Measurements from ENCODE around the gene TUBG2. TPM values are rescaled to one million over a fixed set of nuclear protein-coding genes. Genes with fewer than 3 reads are reported as not detected.
"Not testable (repeated sequence)": the region's sequence is repeated elsewhere in the genome, so short reads cannot be mapped to it uniquely, and the experiment has no call there.

TUBG2 gene
- total RNA-seq, 3 donors from 2014 or later, result 1.8 to 24.9 (median 6.1) TPM

- Histone ChIP-seq H3K4me3 (no peak overlapping the region), H3K9me3 (no peaks in the 10 kb centered on the region), H3K4me1 (ENCODE audit: low read depth) (peaks cover 3% of the 10 kb centered on the region), H3K36me3 (ENCODE audit: low read depth) (no peaks in the 10 kb centered on the region)
- ATAC-seq, result peak; percentile 45
- TF ChIP-seq, protein P1, sequence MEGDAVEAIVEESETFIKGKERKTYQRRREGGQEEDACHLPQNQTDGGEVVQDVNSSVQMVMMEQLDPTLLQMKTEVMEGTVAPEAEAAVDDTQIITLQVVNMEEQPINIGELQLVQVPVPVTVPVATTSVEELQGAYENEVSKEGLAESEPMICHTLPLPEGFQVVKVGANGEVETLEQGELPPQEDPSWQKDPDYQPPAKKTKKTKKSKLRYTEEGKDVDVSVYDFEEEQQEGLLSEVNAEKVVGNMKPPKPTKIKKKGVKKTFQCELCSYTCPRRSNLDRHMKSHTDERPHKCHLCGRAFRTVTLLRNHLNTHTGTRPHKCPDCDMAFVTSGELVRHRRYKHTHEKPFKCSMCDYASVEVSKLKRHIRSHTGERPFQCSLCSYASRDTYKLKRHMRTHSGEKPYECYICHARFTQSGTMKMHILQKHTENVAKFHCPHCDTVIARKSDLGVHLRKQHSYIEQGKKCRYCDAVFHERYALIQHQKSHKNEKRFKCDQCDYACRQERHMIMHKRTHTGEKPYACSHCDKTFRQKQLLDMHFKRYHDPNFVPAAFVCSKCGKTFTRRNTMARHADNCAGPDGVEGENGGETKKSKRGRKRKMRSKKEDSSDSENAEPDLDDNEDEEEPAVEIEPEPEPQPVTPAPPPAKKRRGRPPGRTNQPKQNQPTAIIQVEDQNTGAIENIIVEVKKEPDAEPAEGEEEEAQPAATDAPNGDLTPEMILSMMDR (IDR thresholded peaks at IDR 0.05), result no peak
- peak; percentile 44 to 69 (median 49) for DNase-seq
- intact Hi-C loops (cut with DNase I, micrococcal nuclease), result no loop called here
Observed at GRCh38 chr17:42653179-42654124, 5.6 kb upstream of the TUBG2 start.

DNA sequence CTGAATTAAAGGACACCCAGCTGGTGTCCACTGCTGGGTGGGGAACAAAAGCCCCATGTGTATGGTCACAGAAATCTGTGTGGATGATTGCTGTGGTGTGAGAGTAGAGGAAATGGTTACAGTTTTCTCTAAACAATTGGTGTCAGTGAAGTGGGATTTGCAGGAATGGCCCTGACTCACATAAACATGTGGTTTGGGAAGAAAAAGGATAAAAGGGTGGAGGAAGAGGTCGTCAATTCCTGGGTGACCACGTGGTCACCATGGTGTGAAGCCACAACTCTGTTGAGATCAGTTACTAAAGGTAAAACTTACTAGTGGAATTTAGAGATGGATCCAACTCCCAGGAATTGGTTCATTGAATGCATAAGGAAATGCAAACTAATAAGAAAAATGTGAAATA is 3.6 kb upstream of the TUBG2 start:
- no peak for ATAC-seq
- no peak overlapping the region for H3K4me3 ChIP-seq
- intact Hi-C loops (cut with DNase I, micrococcal nuclease), result no loop called here
- no peak for DNase-seq
- H3K4me1 ChIP-seq (ENCODE audit: low read depth), result peaks cover 4% of the 10 kb centered on the region
- TF ChIP-seq, protein P1 (IDR thresholded peaks at IDR 0.05), result no peak
- no peaks in the 10 kb centered on the region for H3K9me3 ChIP-seq
- H3K36me3 ChIP-seq (ENCODE audit: low read depth), result no peaks in the 10 kb centered on the region

GRCh38 chr17:42657824-42658588 is 1.1 kb upstream of the TUBG2 start:
- no peak for ATAC-seq
- peaks cover 4% of the 10 kb centered on the region for H3K4me1 ChIP-seq (ENCODE audit: low read depth)
- no peak for DNase-seq
- H3K36me3 ChIP-seq (ENCODE audit: low read depth), result no peaks in the 10 kb centered on the region
- TF ChIP-seq, protein P1 (IDR thresholded peaks at IDR 0.05), result no peak
- intact Hi-C loops (cut with DNase I, micrococcal nuclease), result no loop called here
- no peak overlapping the region for H3K4me3 ChIP-seq
- no peaks in the 10 kb centered on the region for H3K9me3 ChIP-seq

DNA sequence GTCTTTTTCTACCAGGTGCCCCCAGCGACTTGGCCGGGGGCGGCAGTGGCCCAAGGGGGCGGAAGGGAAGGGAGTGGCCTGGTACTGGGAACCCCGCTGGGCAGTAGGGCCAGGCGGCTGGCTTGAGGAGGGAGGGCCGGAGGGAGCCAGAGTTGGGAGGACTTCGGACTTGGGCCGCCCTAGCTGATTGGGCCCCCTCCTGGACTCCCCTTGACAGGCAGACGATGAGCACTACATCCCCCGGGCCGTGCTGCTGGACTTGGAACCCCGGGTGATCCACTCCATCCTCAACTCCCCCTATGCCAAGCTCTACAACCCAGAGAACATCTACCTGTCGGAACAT is 819 bp downstream of the TUBG2 start:
- H3K4me3 ChIP-seq; H3K36me3 ChIP-seq (ENCODE audit: low read depth); DNase-seq; H3K4me1 ChIP-seq (ENCODE audit: low read depth); intact Hi-C loops (cut with DNase I, micrococcal nuclease); H3K9me3 ChIP-seq: not testable (repeated sequence)
- peak; percentile 34 for ATAC-seq

DNA sequence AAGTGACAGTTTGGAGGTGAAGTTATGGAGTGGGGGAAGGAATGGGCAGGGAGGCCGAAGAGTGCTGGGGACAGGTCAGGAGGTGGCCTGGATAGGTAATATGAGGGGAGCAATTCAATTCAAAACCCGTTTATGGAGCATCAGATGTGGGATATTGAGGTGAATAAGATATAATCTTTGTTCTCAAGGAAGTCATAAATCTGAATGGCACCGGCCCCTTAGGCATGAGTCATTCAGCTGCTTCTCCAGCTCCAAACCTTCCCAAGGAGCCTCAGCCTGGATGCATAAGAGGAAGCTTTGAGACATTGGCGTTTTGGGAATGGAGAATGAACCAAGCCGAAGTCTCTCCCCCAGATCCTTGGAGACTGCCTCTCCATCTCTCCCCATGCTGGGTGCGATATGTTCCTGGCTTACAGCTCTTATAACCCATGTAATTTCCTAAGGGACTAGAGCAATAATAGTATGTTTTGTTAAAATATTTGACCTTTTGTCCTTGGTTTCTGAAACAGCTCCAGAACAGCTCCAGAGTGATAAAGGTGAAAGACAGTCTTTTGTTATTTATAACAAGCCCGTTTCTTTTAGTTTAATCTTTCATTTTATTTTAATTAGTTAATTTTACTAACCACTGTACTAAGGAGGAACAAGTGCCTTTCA is 1.7 kb downstream of the TUBG2 start:
- intact Hi-C loops (cut with DNase I, micrococcal nuclease), result no loop called here

More for the DNA sequence above, 1.7 kb downstream of the TUBG2 start:
- H3K36me3 ChIP-seq (ENCODE audit: low read depth), result no peaks in the 10 kb centered on the region
- peaks cover 2% of the 10 kb centered on the region for H3K4me1 ChIP-seq (ENCODE audit: low read depth)
- ATAC-seq (peak; percentile 80), DNase-seq (no peak)
- TF ChIP-seq, protein P1 (IDR thresholded peaks at IDR 0.05), result no peak
- no peak overlapping the region for H3K4me3 ChIP-seq
- no peaks in the 10 kb centered on the region for H3K9me3 ChIP-seq

All from mucosa of descending colon (tissue), 3 donors.